Measurements from ENCODE around the gene CELF4.

Gene CELF4

GRCh38 chr18:37282386-37283037 lies 283.1 kb downstream of the CELF4 start:
- peak; percentile 46 for TF ChIP-seq CTCF (IDR thresholded peaks at IDR 0.05; ENCODE audit: extremely low read depth, insufficient read depth, missing control alignments)
- DNase-seq (ENCODE audit: low spot score) = no peak
- in situ Hi-C loops (cut with MboI; ENCODE audit: low pct_unique_long_range_greater_than_20kb, low sequenced_read_pairs, unreplicated experiment) = no loop called here

GRCh38 chr18:37280701-37281393 lies 284.8 kb downstream of the CELF4 start:
- no peak for DNase-seq (ENCODE audit: low spot score)
- TF ChIP-seq CTCF (IDR thresholded peaks at IDR 0.05; ENCODE audit: extremely low read depth, insufficient read depth, missing control alignments) = no peak
- in situ Hi-C loops (cut with MboI; ENCODE audit: low pct_unique_long_range_greater_than_20kb, low sequenced_read_pairs, unreplicated experiment) = no loop called here

GRCh38 chr18:37277804-37278203 lies 287.8 kb downstream of the CELF4 start:
- TF ChIP-seq CTCF (IDR thresholded peaks at IDR 0.05; ENCODE audit: extremely low read depth, insufficient read depth, missing control alignments) = no peak
- no peak for DNase-seq (ENCODE audit: low spot score)
- in situ Hi-C loops (cut with MboI; ENCODE audit: low pct_unique_long_range_greater_than_20kb, low sequenced_read_pairs, unreplicated experiment) = no loop called here

GRCh38 chr18:37276111-37276890 lies 289.3 kb downstream of the CELF4 start:
- no peak for DNase-seq (ENCODE audit: low spot score)
- in situ Hi-C loops (cut with MboI; ENCODE audit: low pct_unique_long_range_greater_than_20kb, low sequenced_read_pairs, unreplicated experiment) = no loop called here
- TF ChIP-seq CTCF (IDR thresholded peaks at IDR 0.05; ENCODE audit: extremely low read depth, insufficient read depth, missing control alignments) = no peak

- in situ Hi-C loops (cut with MboI; ENCODE audit: low pct_unique_long_range_greater_than_20kb, low sequenced_read_pairs, unreplicated experiment) = no loop called here
- no peak for DNase-seq (ENCODE audit: low spot score)
- no peak for TF ChIP-seq CTCF (IDR thresholded peaks at IDR 0.05; ENCODE audit: extremely low read depth, insufficient read depth, missing control alignments)
These were observed 290.3 kb downstream of the CELF4 start for GRCh38 chr18:37275237-37275741.
